Stimulated activated CD8-positive, alpha-beta memory T cell treated with anti-CD3 and anti-CD28 coated beads, Interleukin-7, amount 100 ng/mL, for 4 hours (primary cell): ENCODE data around the gene PLSCR5.

Experiments
- DNase-seq, 2 donors: peaks; one replicate each; pipeline ENCODE4 v3.0.0-alpha.2; 2020; ENCODE audit warnings: low read depth in 2 of 2

The PLSCR5 gene

DNA sequence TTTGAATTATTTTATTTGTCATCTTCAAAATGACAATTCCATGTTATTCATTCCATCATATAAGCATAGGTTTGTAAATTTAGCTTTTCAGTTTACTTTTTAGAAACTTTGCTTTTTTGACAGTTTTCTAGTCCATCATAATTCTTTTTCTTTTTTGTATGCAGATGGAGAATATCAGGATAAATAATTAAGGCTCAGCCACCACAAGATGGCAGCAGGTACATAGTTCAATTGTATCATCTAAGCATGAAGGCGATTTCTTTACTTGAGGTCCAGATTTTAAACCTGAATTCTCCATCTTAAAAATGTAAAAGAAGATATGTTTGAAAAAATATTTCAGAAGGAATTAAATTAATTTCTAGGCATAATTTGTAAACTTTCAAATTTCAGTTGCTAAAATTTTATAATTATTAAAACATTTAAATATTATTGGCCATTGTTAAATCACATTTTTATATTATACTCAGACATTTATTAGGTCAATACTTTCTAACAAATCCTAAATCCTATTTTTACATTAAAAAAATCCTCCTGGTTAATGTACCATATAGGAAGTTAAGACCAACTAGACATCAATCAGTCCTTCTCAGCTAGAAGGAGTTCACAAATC is 15.1 kb downstream of the PLSCR5 start:
- DNase-seq = no peak

DNA sequence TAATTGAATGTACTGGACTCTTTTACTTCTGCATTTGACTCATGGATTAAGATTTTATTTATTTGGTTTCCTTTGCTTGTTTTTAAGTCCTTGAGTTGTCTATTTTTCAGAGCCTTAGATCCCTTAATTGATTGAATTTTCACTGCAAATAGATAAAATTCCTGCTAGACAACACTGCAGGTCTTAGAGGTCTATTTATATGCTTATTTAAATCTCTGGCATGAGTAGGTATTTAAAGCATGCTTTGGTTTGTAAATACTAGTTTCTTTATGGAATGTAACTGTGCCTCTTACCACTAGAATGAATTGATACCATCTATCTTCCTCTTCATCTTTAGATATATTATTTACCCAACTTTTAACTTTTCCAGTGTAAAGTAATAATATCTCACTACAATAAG is 20.0 kb downstream of the PLSCR5 start:
- DNase-seq = no peak

DNA sequence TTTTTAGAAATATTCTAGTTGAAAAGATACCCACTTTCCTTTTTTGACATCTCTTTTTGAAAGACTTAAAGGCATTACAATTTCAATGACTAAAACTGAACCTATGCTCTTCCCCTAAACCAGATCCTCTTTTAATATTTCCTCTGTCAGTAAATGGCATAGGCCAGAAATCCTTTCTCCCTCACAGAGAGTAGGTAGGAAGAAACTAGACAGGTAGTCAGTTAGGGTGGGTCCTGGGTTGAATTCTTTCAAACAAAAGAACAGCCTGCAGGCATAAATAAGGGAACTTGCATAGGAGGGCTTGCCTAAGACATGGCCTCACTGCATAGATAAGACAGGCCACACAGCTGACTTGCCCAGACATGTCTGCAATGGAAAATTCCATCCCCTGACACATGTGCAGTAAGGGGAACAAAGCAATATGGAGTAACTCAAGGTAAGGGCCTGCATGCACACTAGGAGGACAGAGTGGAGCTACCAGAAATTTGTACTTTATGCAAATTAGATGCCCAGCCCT is 23.1 kb downstream of the PLSCR5 start:
- no peak for DNase-seq

DNA sequence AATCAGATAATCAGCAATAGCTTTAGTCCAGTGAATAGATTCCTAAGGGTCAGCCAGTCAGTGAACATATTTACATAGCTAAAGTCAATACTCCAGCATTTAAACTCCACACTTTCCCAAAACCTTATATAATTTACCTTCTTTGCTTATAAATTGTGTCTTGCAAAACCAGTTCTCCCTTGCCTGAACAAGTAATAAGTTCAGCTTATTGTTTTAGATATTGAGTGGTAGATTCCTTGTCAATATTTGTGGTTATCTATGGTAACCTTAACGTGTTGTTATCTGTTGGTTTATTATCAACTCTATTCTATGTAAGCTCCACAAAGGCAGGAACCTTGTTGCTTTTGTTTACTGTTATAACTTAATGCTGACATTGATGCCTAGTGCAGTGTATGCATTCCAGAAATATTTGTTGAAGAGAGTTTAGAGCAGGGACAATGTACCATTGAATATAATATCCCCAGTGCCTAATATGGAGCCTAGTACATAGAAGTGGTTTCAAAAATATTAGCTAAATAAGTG is 24.0 kb downstream of the PLSCR5 start:
- DNase-seq = no peak

DNA sequence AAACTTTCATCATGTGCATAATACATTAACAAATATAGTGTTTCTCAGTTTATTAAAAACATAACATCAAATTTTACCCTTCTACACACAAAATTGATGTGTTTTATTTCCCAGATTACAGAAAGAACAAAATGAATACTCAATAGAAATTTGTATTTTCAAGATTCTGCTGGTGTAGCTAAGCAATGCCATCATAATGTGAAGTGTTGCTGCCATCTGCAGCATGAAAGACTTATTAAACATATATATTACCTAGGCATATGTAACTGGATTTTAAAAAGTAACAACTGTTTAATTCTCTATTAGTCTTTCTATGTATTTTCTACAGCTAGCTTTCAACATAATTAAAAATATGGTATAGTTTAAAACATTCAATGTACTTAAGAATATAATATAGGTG is 27.5 kb downstream of the PLSCR5 start:
- no peak for DNase-seq

DNA sequence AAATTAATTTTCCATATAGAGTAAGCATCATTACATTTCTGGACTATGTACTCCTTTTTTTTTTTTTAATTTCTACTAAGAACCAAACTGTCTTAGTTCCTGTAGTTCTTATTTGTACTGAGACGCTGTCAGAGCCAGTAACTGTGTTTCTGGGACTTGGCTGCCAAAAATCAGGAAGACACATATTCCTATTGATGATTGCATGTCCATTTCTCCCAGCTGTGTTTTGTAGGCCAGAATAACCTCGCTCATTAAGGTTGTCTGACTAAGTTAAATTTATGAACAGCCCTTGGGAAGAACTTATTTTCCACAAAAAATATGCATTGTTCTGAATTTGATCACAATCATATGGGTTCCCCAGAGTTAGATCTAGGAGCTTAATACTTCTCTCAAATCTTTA is 29.5 kb downstream of the PLSCR5 start:
- no peak for DNase-seq

DNA sequence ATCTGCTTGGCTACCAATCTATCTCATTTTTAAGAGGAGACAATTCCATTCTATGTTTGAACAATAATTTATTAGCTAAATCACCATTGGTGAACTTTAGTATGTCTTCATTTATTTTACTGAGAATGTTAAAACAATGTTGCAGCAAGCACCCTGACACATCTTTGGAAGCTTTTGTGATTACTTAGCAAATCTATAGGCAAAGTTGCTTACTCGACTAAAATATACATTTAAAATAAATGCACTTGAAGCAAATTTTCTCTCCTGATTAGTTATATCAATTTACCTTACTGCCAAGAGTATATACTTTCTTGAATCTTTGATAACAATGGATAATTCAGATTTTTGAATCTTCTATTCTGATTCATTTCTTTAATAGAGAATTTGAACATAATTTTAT is 31.0 kb downstream of the PLSCR5 start:
- no peak for DNase-seq

DNA sequence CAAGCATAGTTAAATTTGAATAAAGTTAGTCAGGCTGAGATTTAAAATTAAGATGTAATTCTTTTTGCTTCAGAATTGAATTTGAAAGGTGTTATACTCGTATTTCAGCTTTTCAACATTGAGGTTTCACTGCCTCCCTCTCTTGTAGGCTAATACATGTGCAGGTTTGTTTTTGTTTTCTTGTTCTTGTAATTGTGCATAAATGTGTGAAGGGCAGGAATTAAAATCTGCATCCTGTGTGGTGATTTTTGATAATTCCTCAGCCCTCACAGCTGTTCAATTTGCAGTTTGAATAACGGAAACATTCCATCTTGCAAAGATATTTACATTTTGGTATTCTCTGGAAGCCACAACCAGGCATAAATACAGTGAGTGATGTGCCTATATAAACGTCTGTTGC is 35.8 kb downstream of the PLSCR5 start:
- DNase-seq = no peak

DNA sequence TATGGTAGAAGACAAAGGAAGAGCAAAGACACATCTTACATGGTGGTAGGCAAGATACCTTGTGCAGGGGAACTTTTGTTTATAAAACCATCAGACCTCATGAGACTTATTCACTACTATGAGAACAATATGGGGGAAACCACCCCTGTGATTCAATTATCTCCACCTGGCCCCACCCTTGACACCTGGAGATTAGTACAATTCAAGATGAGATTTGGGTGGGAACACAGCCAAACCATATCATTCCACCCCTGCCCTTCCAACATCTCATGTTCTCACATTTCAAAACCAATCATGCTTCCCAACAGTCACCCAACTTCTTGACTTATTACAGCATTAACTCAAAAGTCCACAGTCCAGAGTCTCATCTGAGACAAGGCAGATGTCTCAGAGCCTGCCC is 39.0 kb downstream of the PLSCR5 start:
- DNase-seq = no peak

DNA sequence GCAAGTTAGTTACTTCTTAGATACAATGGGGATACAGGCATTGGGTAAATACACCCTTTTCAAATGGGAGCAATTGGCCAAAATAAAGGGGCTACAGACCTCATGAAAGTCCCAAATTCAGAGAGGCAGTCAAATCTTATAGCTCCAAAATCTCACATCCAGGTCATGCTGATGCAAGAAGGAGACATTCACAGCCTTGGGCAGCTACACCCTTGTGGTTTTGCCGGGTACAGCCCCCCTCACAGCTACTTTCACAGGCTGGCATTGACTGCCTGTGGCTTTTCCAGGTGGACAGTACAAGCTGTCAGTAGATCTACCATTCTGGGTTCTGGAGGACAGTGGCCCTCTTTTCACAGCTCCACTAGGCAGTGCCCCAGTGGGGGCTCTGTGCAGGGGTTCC is 43.3 kb downstream of the PLSCR5 start:
- DNase-seq = no peak

DNA sequence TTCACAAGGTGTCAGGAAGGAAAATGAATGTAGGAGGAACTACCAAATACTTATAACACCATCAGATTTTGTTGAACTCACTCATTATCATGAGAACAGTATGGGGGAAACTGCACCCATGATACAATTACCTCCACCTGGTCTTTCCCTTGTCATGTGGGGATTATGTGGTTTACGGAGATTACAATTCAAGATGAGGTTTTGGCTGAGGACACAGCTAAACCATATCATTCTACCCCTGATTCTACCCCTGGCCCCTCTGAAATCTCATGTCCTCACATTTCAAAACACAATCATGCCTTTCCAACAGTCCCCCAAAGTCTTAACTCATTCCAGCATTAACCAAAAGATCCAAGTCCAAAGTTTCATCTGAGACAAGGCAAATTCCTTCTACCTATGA is 43.7 kb downstream of the PLSCR5 start:
- DNase-seq = no peak

DNA sequence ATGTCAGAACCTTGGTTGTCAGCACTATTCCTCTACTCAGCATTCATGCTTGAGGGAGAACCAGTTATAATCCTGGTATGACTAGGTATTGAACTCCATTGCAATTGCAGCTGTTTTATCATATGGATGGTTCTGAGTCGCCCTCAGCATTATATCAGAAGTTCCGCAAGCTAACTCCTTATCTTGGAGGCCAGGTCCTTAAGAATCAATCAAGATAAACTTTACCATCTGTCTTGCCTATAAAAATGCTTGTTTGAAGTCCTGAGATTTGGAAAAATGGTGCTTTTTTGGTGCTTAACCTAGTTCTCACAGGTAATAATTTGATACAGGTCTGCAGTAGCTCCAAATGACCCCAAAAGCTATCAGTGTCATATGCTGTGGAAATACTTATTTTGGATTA is 44.5 kb downstream of the PLSCR5 start:
- DNase-seq = no peak

DNA sequence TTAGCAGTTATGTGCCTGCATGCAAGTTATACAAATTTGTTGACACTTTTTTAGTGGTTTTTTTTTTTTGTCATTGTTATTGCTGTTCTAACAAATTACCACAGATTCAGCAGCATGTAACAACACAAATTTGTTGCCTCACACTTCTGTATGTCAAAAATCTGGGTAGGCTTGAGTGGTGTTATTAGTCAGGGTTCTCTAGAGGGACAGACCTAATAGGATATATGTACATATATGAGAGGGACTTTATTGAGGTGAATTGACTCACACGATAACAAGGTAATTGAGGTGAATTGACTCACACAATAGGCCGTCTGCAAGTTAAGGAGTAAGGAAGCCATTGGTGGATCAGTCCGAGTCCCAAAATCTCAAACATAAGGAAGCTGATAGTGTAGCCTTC is 45.8 kb downstream of the PLSCR5 start:
- DNase-seq = no peak

DNA sequence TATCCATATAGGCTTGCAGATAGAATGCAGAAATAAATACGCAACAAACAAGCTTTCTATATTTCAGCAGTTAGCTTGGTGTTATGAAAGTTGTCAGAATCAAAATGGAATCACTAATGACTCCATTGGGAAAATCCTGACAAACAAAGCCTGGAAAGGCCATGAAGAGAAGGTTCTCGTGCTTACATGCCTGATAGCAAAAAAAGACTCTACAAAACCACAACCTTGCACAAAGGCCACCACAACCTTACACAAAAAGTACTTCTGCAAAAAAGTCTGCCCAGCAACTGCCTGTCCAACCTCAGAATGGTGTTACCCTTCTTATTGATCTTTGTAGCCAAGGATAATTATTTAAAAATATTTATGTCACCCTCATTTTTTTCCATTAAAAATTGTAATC is 46.4 kb downstream of the PLSCR5 start:
- DNase-seq = no peak

DNA sequence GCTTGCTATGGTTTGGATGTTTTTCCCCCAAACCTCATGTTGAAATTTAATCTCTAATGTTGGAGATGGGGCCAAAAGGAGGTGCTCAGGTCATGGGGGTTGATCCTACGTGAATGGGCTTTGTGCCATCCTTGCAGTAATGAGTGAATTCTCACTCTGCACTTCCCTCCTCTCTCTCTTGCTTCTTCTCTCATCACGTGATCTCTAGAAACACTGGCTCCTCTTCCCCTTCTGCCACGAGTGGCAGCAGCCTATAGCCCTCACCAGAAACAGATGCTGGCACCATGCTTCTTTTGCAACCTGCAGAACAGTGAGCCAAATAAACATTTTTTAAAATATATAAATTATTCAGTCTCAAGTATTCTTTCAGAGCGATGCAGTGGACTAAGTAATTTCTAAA is 47.4 kb downstream of the PLSCR5 start:
- no peak for DNase-seq

DNA sequence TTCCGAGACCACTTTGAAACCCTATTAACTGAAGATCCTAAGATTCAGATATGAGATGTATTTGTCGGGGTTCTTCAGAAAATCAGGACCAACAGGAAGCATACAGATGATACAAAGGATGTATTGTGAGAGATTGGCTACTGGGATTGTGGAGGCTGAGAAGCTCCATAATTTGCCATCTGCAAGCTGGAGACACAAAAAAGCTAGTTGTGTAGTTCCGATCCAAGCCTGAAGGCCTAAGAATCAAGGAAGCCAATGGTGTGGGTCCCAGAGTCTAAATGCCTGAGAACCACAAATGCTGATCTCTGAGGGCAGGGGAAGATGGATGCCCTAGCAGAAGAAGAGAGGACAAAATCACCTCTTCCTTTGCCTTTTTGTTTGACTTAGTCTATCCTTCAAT is 49.8 kb downstream of the PLSCR5 start:
- DNase-seq = no peak

DNA sequence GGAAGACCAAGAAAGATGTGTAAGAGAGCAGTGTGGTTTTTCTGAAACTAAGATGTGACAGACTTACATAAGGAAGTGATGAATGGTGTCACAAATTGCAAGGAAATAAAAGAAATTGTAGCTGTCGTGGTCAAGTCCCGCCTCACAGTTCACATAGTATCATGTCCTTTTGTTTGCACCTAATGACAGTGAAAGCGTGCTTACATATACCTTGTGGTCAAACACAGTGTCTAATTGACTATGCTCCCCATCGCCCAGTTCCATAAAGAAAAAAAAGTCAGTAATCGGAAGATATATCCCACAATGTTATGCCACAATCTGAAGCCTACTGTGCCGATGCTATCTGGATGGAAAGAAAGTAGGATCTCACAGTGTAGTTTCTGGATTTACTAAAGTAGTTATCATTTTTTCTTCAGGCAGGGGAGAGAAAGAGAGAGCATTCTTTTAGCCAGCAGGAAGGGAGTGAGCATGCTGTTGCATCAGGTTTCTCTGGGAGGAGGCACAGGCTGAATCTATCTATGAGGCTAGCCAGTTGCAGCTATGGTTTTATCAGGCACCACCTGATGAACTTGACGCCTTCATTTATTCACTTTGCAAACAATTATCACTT is 50.9 kb downstream of the PLSCR5 start:
- no peak for DNase-seq

DNA sequence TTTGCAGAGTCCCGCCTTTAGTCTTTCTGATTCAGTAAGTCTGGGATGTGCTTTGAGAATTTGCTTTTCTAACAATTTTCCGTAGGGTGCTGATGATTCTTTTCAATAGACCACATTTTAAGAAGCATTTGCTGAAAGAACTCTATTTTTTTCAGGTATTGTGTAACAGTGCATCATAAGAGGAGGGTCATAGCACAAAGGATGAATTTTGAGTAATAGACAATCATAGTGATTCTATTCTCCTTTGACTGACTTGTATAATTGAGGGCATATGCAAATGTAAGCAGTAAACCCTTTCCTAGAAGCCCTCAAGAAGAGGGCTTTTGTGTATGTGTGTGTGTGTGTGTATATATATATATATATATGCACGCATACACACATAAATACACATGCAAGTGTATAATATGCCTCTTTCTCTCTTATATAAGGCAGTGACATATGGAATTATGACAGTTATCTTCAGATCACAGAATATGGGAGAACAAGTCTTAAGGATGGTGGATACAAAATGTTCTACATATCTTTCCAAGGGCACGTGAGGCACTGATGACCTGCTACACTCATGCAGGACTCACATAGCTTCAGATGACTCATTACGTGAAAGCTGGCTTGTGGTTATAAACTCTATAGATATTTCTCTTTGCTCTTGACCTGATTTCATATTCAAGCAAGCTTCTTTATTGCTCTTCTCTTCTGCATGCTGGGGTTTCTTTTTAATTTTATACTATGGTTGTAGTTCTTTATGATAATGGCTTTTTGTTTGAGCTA is 54.2 kb downstream of the PLSCR5 start:
- DNase-seq = no peak

DNA sequence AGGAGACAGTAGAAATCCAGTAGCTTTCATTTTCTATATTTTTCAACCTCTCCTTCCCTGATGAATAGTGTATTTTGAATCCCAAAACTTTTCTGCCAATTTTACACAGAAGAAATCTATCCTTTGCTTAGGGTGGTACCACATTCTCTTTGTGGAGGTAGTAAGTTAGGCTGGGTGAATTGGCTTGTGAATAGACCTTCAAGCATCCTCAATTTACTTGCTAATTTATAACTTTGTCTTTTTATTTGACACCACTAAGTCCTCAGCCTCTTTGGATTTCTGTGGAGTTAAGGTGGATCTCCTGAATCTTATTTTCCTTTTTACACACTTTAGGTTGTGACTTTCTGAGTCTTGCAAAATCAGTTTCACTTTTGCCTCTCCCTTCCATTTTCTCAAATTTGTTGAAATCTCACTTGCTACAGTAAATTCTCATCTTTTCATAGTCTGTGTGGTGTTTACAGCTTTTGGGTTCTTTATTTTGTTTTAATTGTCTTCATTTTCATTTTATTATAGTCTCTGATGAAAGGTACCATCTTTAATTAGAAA is 55.0 kb downstream of the PLSCR5 start:
- DNase-seq = no peak

DNA sequence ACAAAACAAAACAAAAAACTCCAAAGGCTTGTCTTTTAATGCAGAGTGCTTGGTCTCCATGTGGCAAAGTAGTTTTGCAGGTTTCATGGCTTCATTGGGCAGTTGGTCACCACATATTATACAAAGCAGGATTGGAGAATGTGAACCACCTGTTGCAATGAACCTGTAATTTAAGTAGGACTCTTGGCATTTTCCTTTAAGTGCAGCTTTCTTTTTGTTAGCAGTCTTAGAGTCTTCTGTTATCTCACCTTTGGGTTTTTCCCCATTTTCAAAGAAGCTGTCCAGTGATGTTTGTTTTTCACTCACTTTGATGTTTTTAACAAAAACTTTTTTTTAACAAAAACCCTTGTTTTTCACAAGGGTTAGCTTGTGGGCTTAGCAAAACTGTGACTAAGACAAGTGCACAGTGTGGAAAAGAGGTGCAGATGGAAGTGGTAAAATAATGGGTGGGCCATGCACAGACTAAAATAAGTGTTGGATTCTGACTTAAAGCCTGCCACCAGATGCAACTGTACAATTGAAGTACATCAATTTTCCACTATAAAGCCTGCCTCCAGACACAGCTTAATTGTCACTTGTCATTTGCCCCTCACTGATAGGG is 57.8 kb downstream of the PLSCR5 start:
- no peak for DNase-seq

DNA sequence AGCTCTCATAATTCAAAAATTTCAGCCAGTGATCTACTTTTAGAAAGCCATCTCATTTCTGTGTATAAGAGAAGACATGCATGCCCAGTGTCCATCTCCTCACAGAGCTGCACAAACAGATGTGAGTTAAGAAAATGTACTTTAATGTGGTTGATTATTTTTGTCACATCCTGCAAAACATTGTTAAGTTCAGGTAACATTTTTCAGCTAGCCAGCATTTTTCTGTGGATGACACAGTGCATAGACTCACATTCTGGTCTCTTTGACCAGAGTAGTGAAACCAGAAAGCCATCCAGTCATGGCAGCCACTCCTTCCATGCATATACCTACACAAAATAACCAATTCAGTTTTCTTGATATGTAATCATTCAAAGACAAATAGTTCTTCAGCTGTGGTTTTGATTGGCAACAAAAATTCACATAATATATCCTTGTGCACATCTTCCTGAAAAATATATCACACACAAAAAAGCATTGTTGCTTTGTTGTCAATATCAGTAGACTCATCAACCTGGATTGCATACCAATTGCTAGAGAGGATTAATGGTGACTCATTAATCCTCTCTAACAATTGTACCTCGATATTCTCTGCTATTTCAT is 58.7 kb downstream of the PLSCR5 start:
- DNase-seq = no peak
